Neural progenitor cell (in vitro differentiated cells): ENCODE data around the gene PSMB3. TPM values are rescaled to one million over a fixed set of nuclear protein-coding genes. Genes with fewer than 3 reads are reported as not detected.

ENCODE experiments used
- DNase-seq: peaks from one replicate; pipeline ENCODE4 v3.0.0-alpha.2; 2016; ENCODE audit warnings: low spot score
- H2AFZ ChIP-seq: fragments of 200-600 bp; sonication (generic); replicated peaks from 2 replicates; pipeline ENCODE4 v1.6.1; 2016; ENCODE audit warnings: antibody characterized with exemption
- H3F3A ChIP-seq: fragments of 200-600 bp; sonication (generic); 2 replicates; pipeline ENCODE4 v1.6.1; 2016; ENCODE audit warnings: antibody characterized with exemption, low read depth
- H3K27ac ChIP-seq: fragments of 200-600 bp; sonication (generic); 2 replicates; pipeline ENCODE4 v1.5.1; 2016; ENCODE audit warnings: mild to moderate bottlenecking
- H3K27me3 ChIP-seq: fragments of 200-600 bp; sonication (generic); 2 replicates; pipeline ENCODE4 v1.6.1; 2016; ENCODE audit warnings: mild to moderate bottlenecking, moderate library complexity
- H3K36me3 ChIP-seq: fragments of 200-600 bp; sonication (generic); 2 replicates; pipeline ENCODE4 v1.5.1; 2016
- H3K4me1 ChIP-seq: fragments of 200-600 bp; sonication (generic); 2 replicates; pipeline ENCODE4 v1.6.1; 2016; ENCODE audit warnings: mixed run types
- H3K4me2 ChIP-seq: fragments of 200-600 bp; sonication (generic); 2 replicates; pipeline ENCODE4 v1.6.1; 2016
- H3K4me3 ChIP-seq: fragments of 200-600 bp; sonication (generic); 2 replicates; pipeline ENCODE4 v1.5.1; 2016
- H3K79me2 ChIP-seq: fragments of 200-600 bp; sonication (generic); 2 replicates; pipeline ENCODE4 v1.6.1; 2016; ENCODE audit warnings: low read depth
- H3K9ac ChIP-seq: fragments of 200-600 bp; sonication (generic); 2 replicates; pipeline ENCODE4 v1.6.1; 2016
- H3K9me3 ChIP-seq: fragments of 200-600 bp; sonication (generic); 2 replicates; pipeline ENCODE4 v1.5.1; 2016; ENCODE audit warnings: low read depth
- H4K20me1 ChIP-seq: fragments of 200-600 bp; sonication (generic); 2 replicates; pipeline ENCODE4 v1.6.1; 2016; ENCODE audit warnings: low read depth
- H3K27ac Mint-ChIP-seq: 3 replicates; pipeline ENCODE4 v1.8.0; 2021; ENCODE audit warnings: mixed read lengths
- H3K27me3 Mint-ChIP-seq: 2 replicates; pipeline ENCODE4 v1.8.0; 2022; ENCODE audit warnings: low read depth, mild to moderate bottlenecking, inconsistent platforms, moderate library complexity, mixed read lengths; ENCODE audit not compliant: insufficient read depth
- H3K36me3 Mint-ChIP-seq: 3 replicates; pipeline ENCODE4 v1.8.0; 2021; ENCODE audit warnings: mixed read lengths
- H3K4me1 Mint-ChIP-seq: 3 replicates; pipeline ENCODE4 v1.8.0; 2021; ENCODE audit warnings: mixed read lengths
- H3K4me3 Mint-ChIP-seq: 3 replicates; pipeline ENCODE4 v1.8.0; 2021; ENCODE audit warnings: mild to moderate bottlenecking, moderate library complexity, mixed read lengths
- H3K9me3 Mint-ChIP-seq: 3 replicates; pipeline ENCODE4 v1.8.0; 2020; ENCODE audit warnings: mixed read lengths
- EZH2 ChIP-seq: fragments of 200-600 bp; sonication (generic); IDR thresholded peaks from 2 replicates; pipeline ENCODE4 v1.6.1; 2017; ENCODE audit warnings: antibody characterized with exemption, mild to moderate bottlenecking, moderate library complexity
- EZH2phosphoT487 ChIP-seq: fragments of 200-600 bp; sonication (generic); IDR thresholded peaks from 2 replicates; pipeline ENCODE4 v1.6.1; 2017; ENCODE audit warnings: antibody characterized with exemption
- total RNA-seq: library from RNA; depleted of rRNA; stranded (reverse); fragments of >200 nt; gene quantifications from 2 replicates; pipeline ENCODE4 v1.2.3, GENCODE V29; 2015; ENCODE audit warnings: low replicate concordance
- TF ChIP-seq, protein P1 (sequence below): fragments of 200-600 bp; sonication (generic); IDR thresholded peaks from 2 replicates; pipeline ENCODE4 v1.5.1; 2017; ENCODE audit warnings: antibody characterized with exemption, mild to moderate bottlenecking

Gene PSMB3
- total RNA-seq, 1 donor from 2014 or later: 127 TPM

DNA sequence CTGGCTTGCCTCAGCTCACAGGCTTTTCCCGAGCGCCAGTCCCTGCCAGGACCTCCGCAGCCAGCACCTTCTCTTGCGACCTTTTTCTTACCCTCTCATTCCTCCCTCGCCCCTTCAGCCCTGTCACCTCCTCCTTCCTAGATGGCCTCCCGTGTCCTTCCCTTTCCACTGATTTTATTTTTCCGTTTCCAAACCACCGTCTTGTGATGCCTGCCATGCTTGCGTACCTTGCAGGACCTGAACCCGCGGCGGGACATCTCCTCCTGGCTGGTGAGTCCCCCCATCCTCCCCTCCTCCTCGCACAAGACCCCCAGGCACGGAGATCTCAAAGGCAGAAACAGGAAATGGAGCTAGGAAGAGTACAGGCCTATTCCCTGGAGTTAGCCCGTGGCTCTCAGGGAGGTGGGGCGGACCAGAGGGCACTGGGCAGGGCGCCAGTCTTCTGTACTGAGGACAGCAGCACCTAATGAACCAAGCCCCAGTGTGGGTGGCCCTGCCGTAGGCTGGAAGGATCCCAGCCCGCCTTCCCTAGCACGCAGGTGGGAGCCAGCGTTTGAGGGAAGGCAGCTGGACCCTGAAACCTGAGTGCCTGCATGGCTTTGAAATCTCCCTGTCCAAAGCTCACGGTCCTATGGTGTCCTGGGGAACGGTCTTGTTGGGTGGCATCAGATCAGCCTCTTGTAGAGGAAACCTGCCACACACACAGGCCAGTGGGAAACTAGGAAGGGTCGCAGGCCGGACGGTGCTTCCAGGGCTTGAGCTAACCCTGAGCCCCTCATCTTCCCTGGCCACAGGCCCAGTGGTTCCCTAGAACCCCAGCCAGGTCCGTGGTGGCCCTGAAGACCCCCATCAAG is 21.8 kb upstream of the PSMB3 start:
- H3K9me3 Mint-ChIP-seq: no peaks in the 10 kb centered on the region
- H3K36me3 ChIP-seq: no peaks in the 10 kb centered on the region
- DNase-seq: peak; percentile 51
- peaks cover 5% of the 10 kb centered on the region for H3K4me1 ChIP-seq
- H3F3A ChIP-seq: peaks cover 44% of the 10 kb centered on the region
- peaks cover 53% of the 10 kb centered on the region for H4K20me1 ChIP-seq
- H3K9ac ChIP-seq: peak overlapping the region; percentile 38
- H3K4me1 Mint-ChIP-seq: peaks cover 24% of the 10 kb centered on the region
- TF ChIP-seq EZH2phosphoT487: no peak
- H3K27ac ChIP-seq: no peak overlapping the region
- H3K27me3 Mint-ChIP-seq: peaks cover 10% of the 10 kb centered on the region
- peaks cover 13% of the 10 kb centered on the region for H3K27me3 ChIP-seq
- peak overlapping the region; percentile 87 for H3K4me3 Mint-ChIP-seq
- H2AFZ ChIP-seq: no peak overlapping the region
- no peaks in the 10 kb centered on the region for H3K79me2 ChIP-seq
- H3K36me3 Mint-ChIP-seq: peaks cover 14% of the 10 kb centered on the region
- H3K27ac Mint-ChIP-seq: peak overlapping the region; percentile 30
- H3K4me2 ChIP-seq: peak overlapping the region; percentile 93
- peak overlapping the region; percentile 62 for H3K4me3 ChIP-seq
- H3K9me3 ChIP-seq: no peaks in the 10 kb centered on the region

DNA sequence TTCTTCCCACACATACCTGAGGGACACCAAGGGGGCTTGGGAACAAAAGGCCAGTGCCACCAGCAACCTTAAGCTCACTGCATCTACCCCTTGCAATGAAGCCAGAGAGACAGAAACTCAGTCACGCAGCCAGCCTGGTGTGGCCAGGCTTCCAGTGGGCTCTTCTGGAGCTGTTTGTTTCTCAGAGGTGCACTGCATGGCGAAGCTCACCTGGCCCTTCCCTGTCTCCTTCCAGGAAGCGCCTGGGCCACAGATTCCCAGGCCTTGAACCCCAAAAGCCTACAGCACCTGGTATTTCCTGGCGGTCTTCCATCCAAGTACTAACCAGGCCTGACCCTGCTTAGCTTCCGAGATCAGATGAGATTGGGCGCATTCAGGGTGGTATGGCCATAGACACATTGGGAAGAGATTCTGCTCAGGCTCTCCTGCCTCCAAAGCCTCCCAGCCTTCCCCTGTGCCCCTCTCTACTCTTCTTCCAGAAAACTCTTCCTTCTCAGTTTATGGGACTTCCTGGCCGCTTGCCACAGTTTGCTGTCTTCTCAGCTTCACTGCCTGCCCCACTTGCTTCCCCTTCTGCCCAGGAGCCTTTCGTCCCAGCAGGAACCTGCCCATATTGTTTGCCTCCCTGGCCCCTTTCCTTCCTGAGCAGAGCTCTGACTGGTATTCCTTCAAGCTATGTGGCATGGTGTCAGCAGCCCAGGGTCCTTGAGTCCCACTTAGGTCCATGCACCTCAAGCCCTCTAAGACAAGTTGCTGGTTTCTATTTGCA is 20.8 kb upstream of the PSMB3 start:
- Histone ChIP-seq H3K79me2 (no peaks in the 10 kb centered on the region), H3F3A (peaks cover 50% of the 10 kb centered on the region), H3K36me3 (no peaks in the 10 kb centered on the region), H4K20me1 (peaks cover 60% of the 10 kb centered on the region), H3K27ac (no peak overlapping the region), H2AFZ (no peak overlapping the region), H3K27me3 (peaks cover 13% of the 10 kb centered on the region), H3K9ac (no peak overlapping the region), H3K4me2 (no peak overlapping the region), H3K4me1 (peaks cover 5% of the 10 kb centered on the region), H3K4me3 (no peak overlapping the region), H3K9me3 (no peaks in the 10 kb centered on the region)
- TF ChIP-seq, protein P1, sequence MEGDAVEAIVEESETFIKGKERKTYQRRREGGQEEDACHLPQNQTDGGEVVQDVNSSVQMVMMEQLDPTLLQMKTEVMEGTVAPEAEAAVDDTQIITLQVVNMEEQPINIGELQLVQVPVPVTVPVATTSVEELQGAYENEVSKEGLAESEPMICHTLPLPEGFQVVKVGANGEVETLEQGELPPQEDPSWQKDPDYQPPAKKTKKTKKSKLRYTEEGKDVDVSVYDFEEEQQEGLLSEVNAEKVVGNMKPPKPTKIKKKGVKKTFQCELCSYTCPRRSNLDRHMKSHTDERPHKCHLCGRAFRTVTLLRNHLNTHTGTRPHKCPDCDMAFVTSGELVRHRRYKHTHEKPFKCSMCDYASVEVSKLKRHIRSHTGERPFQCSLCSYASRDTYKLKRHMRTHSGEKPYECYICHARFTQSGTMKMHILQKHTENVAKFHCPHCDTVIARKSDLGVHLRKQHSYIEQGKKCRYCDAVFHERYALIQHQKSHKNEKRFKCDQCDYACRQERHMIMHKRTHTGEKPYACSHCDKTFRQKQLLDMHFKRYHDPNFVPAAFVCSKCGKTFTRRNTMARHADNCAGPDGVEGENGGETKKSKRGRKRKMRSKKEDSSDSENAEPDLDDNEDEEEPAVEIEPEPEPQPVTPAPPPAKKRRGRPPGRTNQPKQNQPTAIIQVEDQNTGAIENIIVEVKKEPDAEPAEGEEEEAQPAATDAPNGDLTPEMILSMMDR: no peak
- no peak for TF ChIP-seq EZH2
- no peak for TF ChIP-seq EZH2phosphoT487
- Mint-ChIP-seq H3K4me3 (peak overlapping the region; percentile 87), H3K36me3 (peaks cover 14% of the 10 kb centered on the region), H3K4me1 (peaks cover 21% of the 10 kb centered on the region), H3K9me3 (no peaks in the 10 kb centered on the region), H3K27ac (no peak overlapping the region), H3K27me3 (peaks cover 10% of the 10 kb centered on the region)
- no peak for DNase-seq

DNA sequence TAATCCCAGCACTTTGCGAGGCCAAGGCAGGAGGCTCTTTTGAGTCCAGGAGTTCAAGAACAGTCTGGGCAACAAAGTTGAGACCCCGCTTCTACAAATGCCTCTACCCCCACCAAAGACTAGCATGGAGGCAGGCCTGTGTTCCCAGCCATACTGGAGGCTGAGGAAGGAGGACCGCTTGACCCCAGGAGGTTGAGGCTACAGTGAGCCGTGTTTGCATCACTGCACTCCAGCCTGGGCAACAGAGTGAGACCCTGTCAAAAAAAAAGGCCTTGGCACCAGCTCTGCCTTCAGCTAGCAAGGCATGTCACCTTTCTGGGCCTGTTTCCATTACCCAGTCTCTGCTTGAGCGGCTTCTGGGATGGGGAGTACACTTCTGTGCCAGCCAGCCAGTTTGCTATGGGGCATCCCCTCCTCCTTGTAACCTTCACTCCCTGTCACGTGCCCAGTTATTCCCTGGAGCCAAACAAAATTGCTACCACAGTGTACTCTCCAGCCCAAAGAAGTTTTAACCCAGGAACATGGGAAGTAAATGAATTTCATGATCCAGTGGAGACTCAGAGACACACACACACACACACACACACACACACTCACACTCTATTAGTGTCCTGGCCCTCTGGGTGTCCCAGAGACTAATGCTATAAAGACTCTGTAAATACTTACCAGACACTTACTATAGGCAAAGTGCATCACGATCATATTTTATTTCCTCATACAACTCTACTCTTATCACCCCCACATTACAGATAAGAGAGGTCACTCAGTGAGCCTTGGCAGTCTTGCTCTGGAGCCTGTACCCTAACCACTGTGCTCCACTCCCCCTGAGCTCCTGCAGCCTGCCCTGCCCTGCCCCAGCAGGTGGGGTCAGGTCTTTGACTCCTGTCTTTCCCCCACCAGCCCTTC is 19.9 kb upstream of the PSMB3 start:
- Mint-ChIP-seq H3K4me1 (peaks cover 21% of the 10 kb centered on the region), H3K4me3 (no peak overlapping the region)
- no peak for DNase-seq

More for the DNA sequence above, 19.9 kb upstream of the PSMB3 start:
- peaks cover 5% of the 10 kb centered on the region for H3K4me1 ChIP-seq
- no peaks in the 10 kb centered on the region for H3K79me2 ChIP-seq
- Mint-ChIP-seq H3K27me3 (peaks cover 10% of the 10 kb centered on the region), H3K9me3 (no peaks in the 10 kb centered on the region), H3K36me3 (peaks cover 14% of the 10 kb centered on the region), H3K27ac (no peak overlapping the region)
- no peak overlapping the region for H3K27ac ChIP-seq
- peaks cover 68% of the 10 kb centered on the region for H4K20me1 ChIP-seq
- H2AFZ ChIP-seq: no peak overlapping the region
- peaks cover 13% of the 10 kb centered on the region for H3K27me3 ChIP-seq
- no peak overlapping the region for H3K4me2 ChIP-seq
- no peak overlapping the region for H3K9ac ChIP-seq
- no peaks in the 10 kb centered on the region for H3K36me3 ChIP-seq
- H3K4me3 ChIP-seq: no peak overlapping the region
- H3K9me3 ChIP-seq: no peaks in the 10 kb centered on the region
- TF ChIP-seq, protein P1: no peak
- no peak for TF ChIP-seq EZH2phosphoT487
- no peak for TF ChIP-seq EZH2
- peaks cover 56% of the 10 kb centered on the region for H3F3A ChIP-seq
